ENCODE data around the gene PPP1R14C.

GRCh38 chr6:150129616-150130505 is 13.0 kb upstream of the PPP1R14C start:
- TF ChIP-seq CTCF (IDR thresholded peaks at IDR 0.05) (no peak), EZH2phosphoT487 (IDR thresholded peaks at IDR 0.05) (no peak), EZH2 (IDR thresholded peaks at IDR 0.05) (no peak)

Data from neural progenitor cell (in vitro differentiated cells).